ENCODE data around the gene FRAT1.

The FRAT1 gene

GRCh38 chr10:97333351-97333600, 14.2 kb downstream of the FRAT1 start:
- TF ChIP-seq CTCF (IDR thresholded peaks at IDR 0.05) (no peak), ZFX (IDR thresholded peaks at IDR 0.05; ENCODE audit: borderline replicate concordance) (no peak)
- H3K27ac ChIP-seq = no peak overlapping the region

GRCh38 chr10:97333601-97334369, 14.7 kb downstream of the FRAT1 start:
- TF ChIP-seq CTCF (IDR thresholded peaks at IDR 0.05) (no peak), ZFX (IDR thresholded peaks at IDR 0.05; ENCODE audit: borderline replicate concordance) (no peak)
- H3K27ac ChIP-seq = peak overlapping the region; percentile 88

GRCh38 chr10:97334370-97335175, 15.5 kb downstream of the FRAT1 start, which contains the start of gene FRAT2:
Gene FRAT2 (minus strand): TSS chr10:97334729. CDS start chr10:97334572, 157 bp downstream.
- TF ChIP-seq CTCF (IDR thresholded peaks at IDR 0.05) = no peak
- TF ChIP-seq ZFX (IDR thresholded peaks at IDR 0.05; ENCODE audit: borderline replicate concordance) = no peak
- H3K27ac ChIP-seq = peak within 1 kb of the TSS; percentile 88

- TF ChIP-seq CTCF (IDR thresholded peaks at IDR 0.05) (no peak), ZFX (IDR thresholded peaks at IDR 0.05; ENCODE audit: borderline replicate concordance) (no peak)
- peak overlapping the region; percentile 88 for H3K27ac ChIP-seq
These were observed 16.1 kb downstream of the FRAT1 start for GRCh38 chr10:97335188-97335619.

- H3K27ac ChIP-seq = no peak overlapping the region
- no peak for TF ChIP-seq CTCF (IDR thresholded peaks at IDR 0.05)
- no peak for TF ChIP-seq ZFX (IDR thresholded peaks at IDR 0.05; ENCODE audit: borderline replicate concordance)
These were observed 16.9 kb downstream of the FRAT1 start for GRCh38 chr10:97336006-97336405.

GRCh38 chr10:97336446-97336845, 17.4 kb downstream of the FRAT1 start:
- peak overlapping the region; percentile 44 for H3K27ac ChIP-seq
- no peak for TF ChIP-seq ZFX (IDR thresholded peaks at IDR 0.05; ENCODE audit: borderline replicate concordance)
- TF ChIP-seq CTCF (IDR thresholded peaks at IDR 0.05) = no peak
